Measurements from ENCODE around the gene MYOD1.
A peak's percentile ranks its signal among the peaks of the same experiment; 100 is the strongest.

Gene MYOD1

GRCh38 chr11:17762309-17762974, 43.1 kb downstream of the MYOD1 start:
- Histone ChIP-seq H3F3A (ENCODE audit: insufficient read depth, low read length) (no peaks in the 10 kb centered on the region), H3K4me2 (ENCODE audit: low read depth, low read length) (no peak overlapping the region)
- TF ChIP-seq EZH2 (optimal IDR thresholded peaks at IDR 0.05; ENCODE audit: low read depth, low read length) (no peak), EZH2phosphoT487 (IDR thresholded peaks at IDR 0.05; ENCODE audit: low read length) (no peak)
- TF ChIP-seq, protein P1, sequence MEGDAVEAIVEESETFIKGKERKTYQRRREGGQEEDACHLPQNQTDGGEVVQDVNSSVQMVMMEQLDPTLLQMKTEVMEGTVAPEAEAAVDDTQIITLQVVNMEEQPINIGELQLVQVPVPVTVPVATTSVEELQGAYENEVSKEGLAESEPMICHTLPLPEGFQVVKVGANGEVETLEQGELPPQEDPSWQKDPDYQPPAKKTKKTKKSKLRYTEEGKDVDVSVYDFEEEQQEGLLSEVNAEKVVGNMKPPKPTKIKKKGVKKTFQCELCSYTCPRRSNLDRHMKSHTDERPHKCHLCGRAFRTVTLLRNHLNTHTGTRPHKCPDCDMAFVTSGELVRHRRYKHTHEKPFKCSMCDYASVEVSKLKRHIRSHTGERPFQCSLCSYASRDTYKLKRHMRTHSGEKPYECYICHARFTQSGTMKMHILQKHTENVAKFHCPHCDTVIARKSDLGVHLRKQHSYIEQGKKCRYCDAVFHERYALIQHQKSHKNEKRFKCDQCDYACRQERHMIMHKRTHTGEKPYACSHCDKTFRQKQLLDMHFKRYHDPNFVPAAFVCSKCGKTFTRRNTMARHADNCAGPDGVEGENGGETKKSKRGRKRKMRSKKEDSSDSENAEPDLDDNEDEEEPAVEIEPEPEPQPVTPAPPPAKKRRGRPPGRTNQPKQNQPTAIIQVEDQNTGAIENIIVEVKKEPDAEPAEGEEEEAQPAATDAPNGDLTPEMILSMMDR (IDR thresholded peaks at IDR 0.05; ENCODE audit: low read length), result no peak

GRCh38 chr11:17763244-17763643, 43.9 kb downstream of the MYOD1 start:
- H3K4me3 ChIP-seq (ENCODE audit: low read length), result no peak overlapping the region
- no peaks in the 10 kb centered on the region for H3K4me1 ChIP-seq (ENCODE audit: low read length)
- H3K27ac ChIP-seq (ENCODE audit: low read length), result no peak overlapping the region
- TF ChIP-seq EZH2 (optimal IDR thresholded peaks at IDR 0.05; ENCODE audit: low read depth, low read length) (no peak), EZH2phosphoT487 (IDR thresholded peaks at IDR 0.05; ENCODE audit: low read length) (no peak)
- TF ChIP-seq, protein P1 (IDR thresholded peaks at IDR 0.05; ENCODE audit: low read length), result no peak
- H3K9me2 ChIP-seq (replicated peaks; ENCODE audit: insufficient read depth, low read length), result no peaks in the 10 kb centered on the region
- no peaks in the 10 kb centered on the region for H3K36me3 ChIP-seq (replicated peaks; ENCODE audit: insufficient read depth, low read length)
- no peaks in the 10 kb centered on the region for H3K79me2 ChIP-seq (ENCODE audit: low read length)
- DNase-seq, result no peak
- no peaks in the 10 kb centered on the region for H4K20me1 ChIP-seq (ENCODE audit: insufficient read depth, low read length)
- H3K4me2 ChIP-seq (ENCODE audit: low read depth, low read length), result no peak overlapping the region
- no peaks in the 10 kb centered on the region; the same call in 1 of the 2 replicates for H3K27me3 ChIP-seq (replicated peaks; ENCODE audit: insufficient read depth, low read length)
- H3K9ac ChIP-seq (ENCODE audit: low read length), result no peak overlapping the region
- no peaks in the 10 kb centered on the region for H3K9me3 ChIP-seq (replicated peaks; ENCODE audit: insufficient read depth, low read length)
- H3F3A ChIP-seq (ENCODE audit: insufficient read depth, low read length), result no peaks in the 10 kb centered on the region
- no peak overlapping the region for H2AFZ ChIP-seq (ENCODE audit: low read length)

More at GRCh38 chr11:17762309-17762974, 43.1 kb downstream of the MYOD1 start:
- Histone ChIP-seq H3K79me2 (ENCODE audit: low read length) (no peaks in the 10 kb centered on the region), H2AFZ (ENCODE audit: low read length) (no peak overlapping the region), H3K27ac (ENCODE audit: low read length) (no peak overlapping the region), H3K27me3 (replicated peaks; ENCODE audit: insufficient read depth, low read length) (no peaks in the 10 kb centered on the region), H3K4me1 (ENCODE audit: low read length) (no peaks in the 10 kb centered on the region), H4K20me1 (ENCODE audit: insufficient read depth, low read length) (no peaks in the 10 kb centered on the region), H3K36me3 (replicated peaks; ENCODE audit: insufficient read depth, low read length) (no peaks in the 10 kb centered on the region), H3K9me2 (replicated peaks; ENCODE audit: insufficient read depth, low read length) (no peaks in the 10 kb centered on the region), H3K9ac (ENCODE audit: low read length) (no peak overlapping the region), H3K9me3 (replicated peaks; ENCODE audit: insufficient read depth, low read length) (no peaks in the 10 kb centered on the region), H3K4me3 (ENCODE audit: low read length) (no peak overlapping the region)
- peak; percentile 14 for DNase-seq

GRCh38 chr11:17763703-17764102, 44.3 kb downstream of the MYOD1 start:
- Histone ChIP-seq H4K20me1 (ENCODE audit: insufficient read depth, low read length) (no peaks in the 10 kb centered on the region), H3K9me3 (replicated peaks; ENCODE audit: insufficient read depth, low read length) (no peaks in the 10 kb centered on the region), H3K79me2 (ENCODE audit: low read length) (no peaks in the 10 kb centered on the region), H2AFZ (ENCODE audit: low read length) (no peak overlapping the region), H3K9me2 (replicated peaks; ENCODE audit: insufficient read depth, low read length) (no peaks in the 10 kb centered on the region), H3K4me3 (ENCODE audit: low read length) (no peak overlapping the region), H3K4me2 (ENCODE audit: low read depth, low read length) (no peak overlapping the region), H3K4me1 (ENCODE audit: low read length) (no peaks in the 10 kb centered on the region), H3K9ac (ENCODE audit: low read length) (no peak overlapping the region), H3K36me3 (replicated peaks; ENCODE audit: insufficient read depth, low read length) (no peaks in the 10 kb centered on the region), H3K27ac (ENCODE audit: low read length) (no peak overlapping the region), H3K27me3 (replicated peaks; ENCODE audit: insufficient read depth, low read length) (no peaks in the 10 kb centered on the region; the same call in 1 of the 2 replicates), H3F3A (ENCODE audit: insufficient read depth, low read length) (no peaks in the 10 kb centered on the region)
- TF ChIP-seq EZH2 (optimal IDR thresholded peaks at IDR 0.05; ENCODE audit: low read depth, low read length) (no peak), EZH2phosphoT487 (IDR thresholded peaks at IDR 0.05; ENCODE audit: low read length) (no peak)
- TF ChIP-seq, protein P1 (IDR thresholded peaks at IDR 0.05; ENCODE audit: low read length), result no peak
- DNase-seq, result no peak
